Stimulated activated CD4-positive, alpha-beta T cell treated with anti-CD3 and anti-CD28 coated beads, Interleukin-12 subunit alpha, Interleukin-12 subunit beta, amount 100 ng/mL, for 48 hours (primary cell): Measurements from ENCODE around the gene S100G.
"Not testable (repeated sequence)": the region's sequence is repeated elsewhere in the genome, so short reads cannot be mapped to it uniquely, and the experiment has no call there.

Experiments
- DNase-seq, 3 donors: peaks; one replicate each; pipeline ENCODE4 v3.0.0-alpha.2; 2020; ENCODE audit warnings: low read depth in 2 of 3, low spot score in 1 of 3

Gene S100G

GRCh38 chrX:16649858-16650257, at the start of gene S100G:
TSS of gene S100G (plus strand) at chrX:16650158. CDS start at chrX:16651007, 849 bp downstream.
- DNase-seq: no peak

DNA sequence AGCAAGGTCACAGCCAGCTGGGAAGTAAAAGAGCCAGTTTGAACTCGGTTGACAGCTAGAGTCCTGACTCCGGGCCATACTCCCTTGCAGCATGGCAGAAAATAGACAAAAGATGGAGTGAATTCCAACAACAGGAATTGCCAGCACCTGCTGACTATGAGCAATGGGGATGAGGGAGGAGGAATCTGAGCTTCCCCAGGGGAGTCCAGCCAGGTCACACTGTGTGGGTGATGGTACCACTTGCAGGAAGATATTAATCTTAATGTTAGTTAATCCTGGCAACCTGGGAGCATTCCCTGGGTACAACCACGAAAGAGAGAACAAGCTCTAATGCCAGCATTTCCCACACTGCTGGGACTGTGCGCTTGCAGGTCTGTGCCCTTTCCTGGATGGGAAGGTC, 48.1 kb upstream of the S100G start:
- no peak for DNase-seq

GRCh38 chrX:16603235-16603634, 46.7 kb upstream of the S100G start:
- not testable (repeated sequence) for DNase-seq

DNA sequence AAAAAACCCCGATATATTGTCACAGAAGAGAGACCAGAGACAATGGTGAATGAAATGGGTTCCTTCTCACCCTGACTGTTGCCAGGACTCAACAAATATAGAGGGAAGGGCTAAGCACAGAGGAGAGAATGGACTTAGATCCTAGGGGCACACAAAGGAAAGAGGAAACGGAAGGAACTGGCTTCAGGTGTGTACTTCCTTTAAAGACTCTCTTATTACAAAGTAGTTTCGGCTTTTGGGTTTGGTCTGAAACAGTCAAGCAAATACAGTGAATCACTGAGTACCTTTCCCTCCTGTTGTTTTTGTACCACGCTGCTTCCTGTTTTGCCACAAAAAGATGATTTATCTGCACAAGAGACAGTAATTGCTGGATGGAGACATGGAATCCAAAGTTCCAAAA, 46.1 kb upstream of the S100G start:
- DNase-seq: no peak

- no peak for DNase-seq
Measured at GRCh38 chrX:16604337-16604736, 45.6 kb upstream of the S100G start.

- no peak for DNase-seq
Measured at GRCh38 chrX:16606142-16606720, 43.7 kb upstream of the S100G start.

- no peak for DNase-seq
Measured at GRCh38 chrX:16610121-16610621, 39.8 kb upstream of the S100G start.

DNA sequence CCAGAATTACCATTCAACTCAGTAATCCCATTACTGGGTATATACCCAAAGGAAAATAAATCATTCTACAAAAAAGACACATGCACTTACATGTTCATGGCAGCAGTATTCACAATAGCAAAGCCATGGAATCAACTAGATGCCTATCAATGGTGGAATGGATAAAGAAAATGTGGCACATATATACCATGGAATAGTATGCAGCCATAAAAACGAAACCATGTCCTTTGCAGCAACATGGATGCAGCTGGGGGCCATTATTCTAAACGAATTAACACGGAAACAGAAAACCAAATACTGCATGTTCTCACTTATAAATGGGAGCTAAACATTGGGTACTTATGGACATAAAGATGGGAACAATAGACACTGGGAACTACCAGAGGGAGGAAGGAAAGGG, 39.3 kb upstream of the S100G start:
- DNase-seq: not testable (repeated sequence)

- no peak for DNase-seq
Measured at GRCh38 chrX:16612257-16612897, 37.6 kb upstream of the S100G start.

GRCh38 chrX:16617382-16617781, 32.6 kb upstream of the S100G start:
- DNase-seq: no peak

GRCh38 chrX:16618422-16618821, 31.5 kb upstream of the S100G start:
- DNase-seq: no peak

DNA sequence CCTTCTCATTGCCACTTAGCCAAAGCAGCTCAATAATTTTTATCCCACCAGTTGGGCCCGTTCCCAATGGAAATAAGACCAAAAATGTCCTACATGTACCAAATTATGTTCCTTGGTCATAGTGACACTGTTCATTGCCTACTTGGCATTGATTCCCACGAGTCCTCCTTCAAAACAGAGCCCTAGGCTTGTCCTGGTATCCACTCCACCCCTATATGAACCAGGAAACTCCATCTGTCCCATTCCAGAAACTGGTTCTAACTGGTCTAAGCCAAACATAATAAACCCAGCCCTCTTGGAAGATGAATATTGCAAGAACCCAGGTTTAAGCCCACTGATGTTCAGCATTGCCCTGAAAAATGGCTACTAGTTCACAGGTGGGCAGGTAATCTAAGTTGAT, 30.9 kb upstream of the S100G start:
- DNase-seq: no peak

GRCh38 chrX:16628511-16628910, 21.4 kb upstream of the S100G start:
- DNase-seq: not testable (repeated sequence)

GRCh38 chrX:16628946-16629595, 20.9 kb upstream of the S100G start:
- no peak for DNase-seq

- no peak for DNase-seq
Measured at GRCh38 chrX:16629909-16630308, 20.0 kb upstream of the S100G start.

GRCh38 chrX:16633754-16634153, 16.2 kb upstream of the S100G start:
- no peak for DNase-seq

DNA sequence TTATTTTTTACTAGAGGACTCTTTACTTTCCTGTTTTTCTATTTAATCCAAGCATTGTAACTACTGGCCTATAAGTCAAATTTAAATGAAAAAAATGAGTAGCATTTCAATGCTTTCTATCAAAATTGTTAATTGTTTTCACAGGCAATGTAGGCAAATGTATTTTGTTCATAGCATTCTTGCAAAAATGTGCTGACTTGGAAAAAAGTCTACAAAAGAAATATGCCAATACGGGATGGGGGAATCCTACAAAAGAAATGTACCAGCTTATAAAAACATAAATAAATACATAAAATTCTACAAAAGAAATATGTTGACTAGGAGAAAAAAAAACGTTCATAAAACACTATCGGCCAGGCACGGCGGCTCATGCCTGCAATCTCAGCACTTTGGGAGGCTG, 14.9 kb upstream of the S100G start:
- no peak for DNase-seq

DNA sequence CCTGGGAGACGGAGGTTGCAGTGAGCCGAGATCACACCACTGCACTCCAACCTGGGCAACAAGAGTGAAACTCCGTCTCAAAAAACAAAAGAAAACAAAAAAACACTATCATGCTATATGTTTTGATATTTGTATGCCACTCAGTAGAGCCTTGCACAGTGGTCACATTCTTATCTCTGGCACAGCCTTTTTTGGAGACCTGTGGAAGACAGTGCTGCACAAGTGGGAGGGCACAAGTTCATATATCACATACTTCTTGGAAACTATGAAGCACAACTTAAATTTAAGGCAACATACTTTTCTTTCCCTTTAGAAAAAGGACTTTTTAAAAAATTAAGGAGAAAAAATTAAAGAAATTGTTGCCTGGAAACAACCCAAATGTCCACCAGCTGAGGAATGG, 14.4 kb upstream of the S100G start:
- no peak for DNase-seq

GRCh38 chrX:16638533-16638932, 11.4 kb upstream of the S100G start:
- DNase-seq: no peak

DNA sequence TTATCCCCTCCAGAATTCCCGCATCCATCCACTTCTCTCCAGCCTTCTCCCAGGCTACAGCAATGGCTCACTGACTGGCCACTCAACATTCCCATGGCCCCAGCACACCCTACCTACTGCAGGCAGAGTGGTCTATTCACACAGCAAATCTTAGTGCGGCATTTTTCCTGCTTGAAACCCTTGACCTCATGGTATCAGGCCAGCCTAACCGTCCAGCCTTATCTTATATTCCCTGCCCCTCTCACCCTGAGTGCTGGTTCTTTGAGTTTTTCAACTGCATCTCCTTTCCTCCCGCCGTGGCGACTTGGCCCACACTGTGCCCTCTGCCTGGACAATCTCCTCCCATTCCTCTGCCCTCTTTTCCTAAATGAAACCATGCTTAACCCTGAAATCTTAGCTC, 10.0 kb upstream of the S100G start:
- no peak for DNase-seq

DNA sequence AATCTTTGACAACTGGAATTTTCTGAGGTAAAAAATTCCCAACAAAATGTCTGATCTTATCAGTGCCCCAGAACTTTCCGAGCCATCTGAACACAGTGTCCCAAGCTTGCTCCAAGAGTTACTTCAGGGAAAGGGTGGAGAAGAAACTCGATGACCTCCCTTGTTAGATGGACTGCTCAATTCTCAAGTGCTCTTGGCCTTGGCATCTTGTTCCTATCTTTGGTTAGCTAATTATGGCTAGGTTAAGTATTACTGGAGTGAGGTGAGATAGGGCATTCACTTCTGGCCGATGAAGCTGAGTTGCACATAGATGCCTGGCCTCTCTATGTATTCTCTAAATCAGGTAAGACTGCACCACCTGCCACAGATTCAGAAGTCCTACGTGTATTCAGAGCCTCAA, 9.1 kb upstream of the S100G start:
- DNase-seq: no peak

DNA sequence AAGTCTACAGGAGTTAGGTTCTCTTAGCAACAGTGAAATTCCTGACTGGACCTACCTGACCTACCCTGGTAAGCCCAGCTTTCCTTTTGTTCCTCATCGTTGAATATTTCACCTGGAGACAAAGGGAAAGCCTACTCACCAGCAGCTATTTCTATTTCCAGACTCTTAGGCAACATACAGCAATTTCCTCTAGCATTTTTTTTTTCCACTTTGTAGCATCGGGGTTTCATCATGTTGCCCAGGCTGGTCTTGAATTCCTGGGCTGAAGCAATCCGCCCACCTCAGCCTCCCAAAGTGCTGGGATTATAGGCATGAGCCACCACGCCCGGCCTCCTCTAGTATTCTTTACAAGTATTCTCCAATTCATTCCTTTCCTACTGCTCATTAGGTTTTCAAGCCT, 6.8 kb upstream of the S100G start:
- DNase-seq: no peak
